ENCODE measurements around the gene ADNP2. TPM values are rescaled to one million over a fixed set of nuclear protein-coding genes. Genes with fewer than 3 reads are reported as not detected.

Gene ADNP2
- total RNA-seq, 4 donors from 2014 or later: 16.5 to 21.8 (median 16.8) TPM

DNA sequence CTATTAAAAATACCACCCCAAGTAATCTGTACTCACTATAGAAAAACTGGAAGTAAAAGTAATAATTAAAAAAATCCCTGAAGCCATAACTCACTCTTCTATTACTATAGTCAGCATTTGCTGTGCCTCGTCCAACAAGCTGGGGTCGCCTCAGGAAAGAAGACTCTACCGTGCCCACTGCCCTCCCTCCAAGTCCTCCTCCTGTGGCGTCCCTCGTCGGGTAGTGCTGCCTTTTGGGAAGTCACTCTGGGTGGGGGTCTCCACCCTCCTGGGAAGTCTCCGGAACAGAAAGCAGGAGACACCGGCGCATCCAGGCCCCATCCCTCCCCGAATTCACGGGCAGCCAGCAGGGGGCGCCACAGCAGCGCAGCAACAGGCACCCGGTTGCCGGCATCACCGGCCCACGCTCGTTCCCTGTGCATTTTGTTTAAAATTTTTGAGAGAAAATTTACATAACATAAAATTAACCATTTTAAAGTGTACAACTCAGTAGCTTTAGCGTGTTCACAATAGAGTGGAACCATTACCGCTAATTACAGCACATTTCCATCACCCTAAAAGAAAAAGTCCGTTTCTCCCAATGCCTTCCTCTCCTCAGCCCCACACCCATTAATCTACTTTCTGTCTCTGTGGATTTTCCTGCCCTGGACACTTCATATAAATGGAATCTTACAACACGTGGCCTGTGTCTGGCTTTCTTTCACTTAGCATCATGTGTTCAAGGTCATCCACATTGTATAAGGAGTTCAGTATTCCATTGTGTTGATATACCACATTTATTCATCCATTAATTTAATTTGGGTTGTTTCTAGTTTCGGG lies 62.2 kb downstream of the ADNP2 start:
- H3K4me3 ChIP-seq: peak overlapping the region; percentile 1 to 39 (median 10)
- peak overlapping the region in 2 of 4 donors; percentile 28 to 45 for H3K27ac ChIP-seq
- peak; percentile 44 to 66 for DNase-seq (ENCODE audit: low spot score in 2 of 2)
- H3K4me1 ChIP-seq: peaks cover 0 to 15% (median 0%) of the 10 kb centered on the region in 4 donors
- no peaks in the 10 kb centered on the region for H3K9me3 ChIP-seq
- no peaks in the 10 kb centered on the region for H3K36me3 ChIP-seq
- 17 to 19% methylated on average over 23 of the region's 23 CpGs for WGBS, 2 donors
- no peaks in the 10 kb centered on the region for H3K27me3 ChIP-seq
- TF ChIP-seq, protein P1, sequence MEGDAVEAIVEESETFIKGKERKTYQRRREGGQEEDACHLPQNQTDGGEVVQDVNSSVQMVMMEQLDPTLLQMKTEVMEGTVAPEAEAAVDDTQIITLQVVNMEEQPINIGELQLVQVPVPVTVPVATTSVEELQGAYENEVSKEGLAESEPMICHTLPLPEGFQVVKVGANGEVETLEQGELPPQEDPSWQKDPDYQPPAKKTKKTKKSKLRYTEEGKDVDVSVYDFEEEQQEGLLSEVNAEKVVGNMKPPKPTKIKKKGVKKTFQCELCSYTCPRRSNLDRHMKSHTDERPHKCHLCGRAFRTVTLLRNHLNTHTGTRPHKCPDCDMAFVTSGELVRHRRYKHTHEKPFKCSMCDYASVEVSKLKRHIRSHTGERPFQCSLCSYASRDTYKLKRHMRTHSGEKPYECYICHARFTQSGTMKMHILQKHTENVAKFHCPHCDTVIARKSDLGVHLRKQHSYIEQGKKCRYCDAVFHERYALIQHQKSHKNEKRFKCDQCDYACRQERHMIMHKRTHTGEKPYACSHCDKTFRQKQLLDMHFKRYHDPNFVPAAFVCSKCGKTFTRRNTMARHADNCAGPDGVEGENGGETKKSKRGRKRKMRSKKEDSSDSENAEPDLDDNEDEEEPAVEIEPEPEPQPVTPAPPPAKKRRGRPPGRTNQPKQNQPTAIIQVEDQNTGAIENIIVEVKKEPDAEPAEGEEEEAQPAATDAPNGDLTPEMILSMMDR (IDR thresholded peaks at IDR 0.05): peak; percentile 63 to 89 (median 82)
- no peak for TF ChIP-seq POLR2A (IDR thresholded peaks at IDR 0.05)

DNA sequence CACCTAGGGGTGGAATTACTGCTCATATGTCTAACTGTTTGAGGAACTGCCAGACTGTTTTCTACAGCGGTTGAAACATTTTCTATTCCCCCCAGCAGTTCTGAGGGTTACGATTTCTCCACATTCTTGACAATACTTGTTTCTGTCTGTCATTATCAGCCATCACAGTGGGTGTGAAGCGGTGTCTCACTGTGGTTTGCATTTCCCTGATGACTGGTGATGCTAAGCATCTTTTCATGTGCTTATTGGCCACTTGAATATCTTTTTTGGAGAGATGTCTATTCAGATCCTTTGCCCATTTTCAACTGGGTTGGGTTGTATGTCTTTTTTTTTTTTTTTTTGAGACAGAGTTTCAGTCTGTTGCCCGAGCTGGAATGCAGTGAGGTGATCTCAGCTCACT lies 63.0 kb downstream of the ADNP2 start:
- TF ChIP-seq EP300 (IDR thresholded peaks at IDR 0.05): no peak
- no peak for TF ChIP-seq POLR2A (IDR thresholded peaks at IDR 0.05)
- TF ChIP-seq, protein P1 (IDR thresholded peaks at IDR 0.05): no peak
- H3K9me3 ChIP-seq: no peaks in the 10 kb centered on the region
- DNase-seq (ENCODE audit: low spot score in 2 of 2): no peak
- peaks cover 0 to 19% (median 0%) of the 10 kb centered on the region in 4 donors for H3K4me1 ChIP-seq
- H3K27ac ChIP-seq: no peak overlapping the region
- H3K27me3 ChIP-seq: no peaks in the 10 kb centered on the region
- no peak overlapping the region for H3K4me3 ChIP-seq
- 67 to 70% methylated on average over 4 of the region's 4 CpGs for WGBS, 2 donors
- no peaks in the 10 kb centered on the region for H3K36me3 ChIP-seq

DNA sequence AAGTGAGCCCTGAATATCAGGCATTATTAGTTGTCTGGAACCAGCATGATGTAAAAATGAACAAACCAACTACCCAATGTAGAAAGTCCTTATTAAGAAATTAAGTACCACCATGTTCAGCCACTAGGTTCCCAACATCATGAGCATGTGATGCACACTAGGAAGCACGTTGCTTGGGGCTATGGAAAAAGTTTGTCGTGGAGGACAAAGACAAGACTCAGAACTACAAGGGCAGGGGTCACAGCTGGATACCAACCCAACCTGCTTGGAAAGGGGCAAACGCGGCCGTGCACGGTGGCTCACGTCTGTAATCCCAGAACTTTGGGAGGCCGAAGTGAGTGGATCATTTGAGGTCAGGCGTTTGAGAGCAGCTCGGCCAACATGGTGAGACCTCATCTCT lies 64.0 kb downstream of the ADNP2 start:
- no peaks in the 10 kb centered on the region for H3K36me3 ChIP-seq
- TF ChIP-seq EP300 (IDR thresholded peaks at IDR 0.05) (no peak), POLR2A (IDR thresholded peaks at IDR 0.05) (no peak)
- TF ChIP-seq, protein P1 (IDR thresholded peaks at IDR 0.05): no peak
- WGBS, 2 donors: 79 to 82% methylated on average over 10 of the region's 10 CpGs
- DNase-seq (ENCODE audit: low spot score in 2 of 2): no peak
- peaks cover 0 to 19% (median 0%) of the 10 kb centered on the region in 4 donors for H3K4me1 ChIP-seq
- H3K27me3 ChIP-seq: no peaks in the 10 kb centered on the region
- H3K4me3 ChIP-seq: no peak overlapping the region
- H3K9me3 ChIP-seq: no peaks in the 10 kb centered on the region
- H3K27ac ChIP-seq: no peak overlapping the region

DNA sequence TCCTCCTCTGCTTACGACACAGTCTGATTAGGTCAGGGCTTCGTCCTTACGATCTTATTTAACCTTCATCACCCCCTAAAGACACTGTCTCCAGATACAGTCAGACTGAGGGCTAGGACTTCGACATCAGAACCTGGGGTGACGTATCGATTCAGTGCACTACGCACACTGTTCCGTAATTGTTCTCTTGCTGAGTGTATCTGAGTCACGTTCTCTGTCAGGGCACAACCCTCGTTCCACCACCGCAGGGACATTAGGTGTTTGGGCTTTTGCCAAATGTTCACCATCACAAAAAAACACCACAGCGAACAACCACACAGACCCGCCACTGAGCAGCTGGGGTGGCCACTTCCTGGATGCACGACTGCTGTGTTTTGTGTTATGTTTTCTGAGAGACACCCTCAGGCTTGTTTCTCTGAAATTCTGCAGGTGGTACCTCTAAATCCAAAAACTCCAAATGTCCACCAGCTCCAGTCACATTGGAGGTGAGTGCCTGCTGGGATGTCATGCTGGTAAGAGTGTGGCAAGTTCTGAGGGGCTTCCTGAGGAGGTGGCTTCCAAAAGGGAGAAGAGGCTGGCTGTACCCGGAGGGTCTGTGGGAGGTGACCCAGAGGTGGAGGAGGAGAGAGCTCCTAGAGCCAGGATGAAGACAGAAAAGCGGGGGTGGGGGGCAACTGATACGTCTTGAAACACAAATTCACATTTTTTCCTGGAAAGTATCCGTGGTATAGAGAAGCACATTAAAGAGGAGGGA lies 66.6 kb downstream of the ADNP2 start:
- DNase-seq (ENCODE audit: low spot score in 2 of 2): no peak
- no peaks in the 10 kb centered on the region for H3K36me3 ChIP-seq
- no peaks in the 10 kb centered on the region for H3K9me3 ChIP-seq
- no peak overlapping the region for H3K27ac ChIP-seq
- TF ChIP-seq EP300 (IDR thresholded peaks at IDR 0.05): no peak
- TF ChIP-seq POLR2A (IDR thresholded peaks at IDR 0.05): no peak
- TF ChIP-seq, protein P1 (IDR thresholded peaks at IDR 0.05): no peak
- no peaks in the 10 kb centered on the region for H3K27me3 ChIP-seq
- H3K4me1 ChIP-seq: peaks cover 0 to 22% (median 0%) of the 10 kb centered on the region in 4 donors
- H3K4me3 ChIP-seq: no peak overlapping the region
- WGBS, 2 donors: 78 to 80% methylated on average over 18 of the region's 18 CpGs

All from tibial nerve (tissue), 4 donors.